RPMI7951 (cell line): Measurements from ENCODE around the gene QSOX1. TPM values are rescaled to one million over a fixed set of nuclear protein-coding genes. Genes with fewer than 3 reads are reported as not detected.
A peak's percentile ranks its signal among the peaks of the same experiment; 100 is the strongest.

ENCODE experiments used
- DNase-seq: peaks from one replicate; pipeline ENCODE4 v3.0.0-alpha.2; 2012; ENCODE audit warnings: low read depth
- total RNA-seq: library from RNA; depleted of rRNA; stranded (reverse); fragments of >200 nt; shearing (Covaris generic); gene quantifications from 2 replicates; pipeline ENCODE4 v1.2.3, GENCODE V29; 2014

The QSOX1 gene
- total RNA-seq, 1 experiment from 2014 or later = 53.3 TPM

DNA sequence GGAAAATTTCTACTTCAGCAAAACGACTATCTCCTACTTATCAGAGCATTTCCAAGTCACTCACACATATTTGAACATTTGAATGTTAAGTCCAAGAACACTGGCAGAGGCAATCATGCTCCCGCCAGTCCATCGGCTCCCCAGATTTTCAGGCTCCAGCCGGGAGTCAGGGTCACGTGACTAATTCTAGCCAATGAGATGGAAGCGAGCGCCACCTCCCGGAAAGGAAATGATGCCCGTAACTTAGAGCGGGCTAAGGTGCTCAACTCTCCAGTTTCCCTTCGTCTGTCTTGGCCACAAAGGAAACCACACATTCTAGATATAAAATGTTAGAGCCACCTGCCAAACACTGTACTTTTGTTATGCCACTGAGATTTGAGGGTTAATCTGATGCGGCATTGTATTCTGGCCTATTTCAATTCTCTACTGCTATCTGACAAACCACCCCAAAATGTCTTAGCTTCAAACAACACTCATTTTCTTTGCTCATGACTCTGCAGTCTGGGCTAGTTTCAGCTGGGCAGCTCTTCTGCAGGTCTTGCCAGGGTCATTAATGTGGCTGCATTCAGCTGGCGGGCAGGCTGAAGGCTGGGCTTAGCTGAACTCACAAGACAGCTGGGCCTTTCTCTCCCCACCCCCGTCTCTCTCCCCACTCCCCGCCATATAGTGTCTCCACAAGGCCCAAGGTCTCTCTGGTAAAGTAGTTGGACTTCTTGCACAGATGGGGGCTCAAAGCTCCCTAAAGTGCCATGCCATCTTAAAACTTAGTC is 58.9 kb downstream of the QSOX1 start:
- no peak for DNase-seq

DNA sequence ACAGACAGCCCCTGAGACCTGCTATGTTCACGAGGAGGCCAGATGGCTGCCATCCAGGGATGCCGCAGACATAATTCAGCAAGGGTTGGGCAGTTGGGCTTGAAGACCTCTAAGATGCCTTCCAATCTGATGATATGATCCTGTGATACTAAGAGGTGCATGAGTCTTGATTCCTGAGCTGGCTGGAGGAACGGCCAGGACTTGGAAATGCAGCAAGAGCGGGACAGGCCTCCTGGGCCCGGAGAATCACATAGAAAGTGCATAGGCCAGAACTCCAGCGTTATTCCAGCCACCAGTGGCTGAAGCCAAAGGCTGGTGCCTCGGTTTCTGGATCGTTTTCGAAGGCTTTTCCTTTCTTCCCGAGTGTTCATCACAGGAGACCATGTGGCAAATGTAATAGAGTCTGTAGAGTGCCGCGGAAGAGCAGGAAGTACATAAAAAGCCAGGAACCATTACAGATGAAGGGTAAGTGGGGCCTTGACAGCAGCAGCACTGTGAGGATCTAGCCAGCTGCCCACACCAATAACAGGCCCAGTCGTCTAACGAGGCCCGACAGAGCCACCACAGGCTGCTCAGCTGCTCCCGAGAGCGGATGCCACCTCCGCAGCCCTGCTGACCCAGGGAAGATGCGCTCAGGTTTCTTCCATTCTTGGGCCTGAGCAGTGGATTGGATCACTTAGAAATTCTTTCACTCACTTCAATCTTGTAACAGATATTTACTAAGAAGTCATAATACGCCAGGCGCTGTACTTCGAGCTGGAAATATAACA is 61.4 kb downstream of the QSOX1 start:
- no peak for DNase-seq

DNA sequence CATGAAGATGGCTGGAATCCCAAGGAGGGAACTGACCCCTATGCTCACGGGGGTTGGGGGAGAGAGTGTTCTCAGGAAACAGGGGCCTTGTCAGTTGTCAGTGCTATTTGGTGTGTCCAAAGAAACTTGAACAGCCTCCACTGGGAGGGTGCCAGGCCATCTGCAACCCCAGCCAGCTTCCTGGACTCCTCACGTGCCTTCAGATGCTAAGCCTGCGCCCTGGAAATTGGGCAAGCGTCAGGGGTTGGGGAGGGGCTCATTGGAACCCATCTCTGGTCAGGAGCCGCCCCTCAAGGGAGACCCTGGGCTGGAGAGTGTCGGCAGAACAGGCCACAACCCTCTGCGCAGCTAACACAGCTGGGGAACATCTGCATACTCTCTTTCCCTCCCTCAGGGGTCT is 62.3 kb downstream of the QSOX1 start:
- DNase-seq = no peak

DNA sequence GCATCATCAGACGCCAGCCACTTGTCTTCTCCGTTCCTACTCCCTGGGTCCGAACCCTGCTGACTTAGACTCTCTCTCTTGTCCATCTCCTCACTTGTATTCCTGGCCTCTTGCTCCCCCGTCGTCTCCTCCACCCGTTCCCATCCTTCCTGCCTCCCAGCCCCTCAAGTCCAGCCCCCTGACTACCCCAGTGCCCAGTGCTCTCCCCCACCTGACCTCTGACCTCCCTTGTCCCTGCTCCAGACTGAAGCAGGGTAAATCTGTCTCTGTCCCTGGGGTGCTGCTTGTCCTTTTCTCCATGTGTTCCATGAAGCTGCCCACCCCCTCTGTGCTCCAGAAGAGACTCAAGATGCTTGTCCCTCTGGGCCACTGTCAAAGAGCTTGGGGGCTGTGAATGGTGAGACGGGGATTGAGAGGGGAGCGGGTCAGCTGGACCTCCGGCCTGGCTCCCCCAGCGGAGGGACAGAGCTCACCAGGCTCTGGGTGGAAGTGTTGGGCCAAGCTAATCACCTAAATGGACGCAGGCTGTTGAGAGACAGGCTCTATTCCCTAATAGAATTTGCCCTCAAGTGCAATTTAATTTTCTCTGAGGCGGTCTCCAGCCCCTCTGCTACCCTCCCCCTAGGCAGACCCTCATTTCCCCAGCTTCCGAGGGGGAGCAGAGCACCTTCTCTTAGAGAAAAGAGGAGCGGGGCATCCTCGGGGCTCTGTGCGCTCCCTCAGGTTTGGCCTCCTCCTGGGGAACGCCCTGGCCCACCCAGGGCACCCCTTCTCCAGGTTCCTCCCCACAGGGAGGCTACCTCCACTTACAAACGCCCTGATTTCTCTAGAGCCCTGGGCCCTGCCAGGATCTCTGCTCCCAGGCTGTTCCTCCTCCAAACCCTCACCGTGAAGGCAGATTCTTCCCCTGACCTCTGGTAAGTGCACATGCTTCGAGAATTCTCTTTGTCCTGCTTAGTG is 64.4 kb downstream of the QSOX1 start:
- no peak for DNase-seq

DNA sequence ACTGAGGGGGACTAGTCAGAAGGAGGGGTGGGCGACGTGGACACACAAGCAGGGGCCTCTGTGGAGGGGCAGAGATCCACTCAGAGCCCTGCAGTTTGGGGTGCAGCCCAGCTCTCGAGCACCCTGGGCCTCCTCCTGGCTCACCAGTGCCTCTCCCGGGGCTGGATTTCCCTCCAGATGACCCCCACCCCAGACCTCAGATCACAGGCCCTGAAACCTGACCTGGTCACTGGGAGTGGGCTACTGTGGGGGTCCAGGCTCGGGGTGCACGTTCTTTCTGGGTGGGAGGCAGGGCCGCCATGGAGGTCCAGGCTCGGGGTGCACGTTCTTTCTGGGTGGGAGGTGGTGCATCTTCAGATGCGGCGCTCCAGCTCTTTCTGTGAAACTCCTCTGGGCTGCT is 65.1 kb downstream of the QSOX1 start:
- no peak for DNase-seq

DNA sequence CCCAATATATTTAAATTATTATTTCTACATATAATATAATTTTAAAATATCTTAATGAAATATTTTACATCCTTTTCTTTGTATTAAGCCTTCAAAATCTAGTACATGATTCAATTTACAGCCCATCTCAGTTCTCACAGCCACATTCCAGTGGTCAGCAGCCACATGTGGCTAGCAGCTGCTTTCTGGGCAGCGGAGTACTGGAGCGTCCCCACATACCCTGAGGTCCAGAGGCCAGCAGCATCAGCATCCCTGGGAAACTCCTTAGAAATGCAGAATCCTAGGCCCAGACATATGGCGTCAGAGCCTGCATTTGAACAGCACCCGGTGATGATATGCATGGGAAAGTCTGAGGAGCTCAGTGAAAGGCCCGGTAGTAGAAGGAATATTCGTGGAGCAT is 66.8 kb downstream of the QSOX1 start:
- DNase-seq = peak; percentile 59

DNA sequence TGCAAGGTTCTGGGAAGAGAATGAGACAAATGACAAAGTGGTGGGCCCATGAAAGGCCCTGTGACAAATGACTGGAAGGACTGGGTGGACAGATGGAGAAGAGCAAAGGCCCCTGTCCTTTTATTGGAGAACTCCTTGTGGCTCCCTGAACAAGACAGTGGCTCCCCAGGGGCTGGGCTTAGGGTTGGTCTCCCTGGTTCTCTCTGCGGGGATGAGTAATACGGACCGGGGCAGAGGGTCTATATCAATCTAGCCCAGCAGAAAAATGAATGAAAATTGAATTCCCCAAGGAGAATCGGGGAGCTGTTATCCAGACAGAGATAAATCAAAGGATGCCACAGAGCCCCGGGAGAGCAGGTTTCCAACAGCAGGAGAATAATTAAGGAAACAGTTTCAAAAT is 70.2 kb downstream of the QSOX1 start:
- no peak for DNase-seq

DNA sequence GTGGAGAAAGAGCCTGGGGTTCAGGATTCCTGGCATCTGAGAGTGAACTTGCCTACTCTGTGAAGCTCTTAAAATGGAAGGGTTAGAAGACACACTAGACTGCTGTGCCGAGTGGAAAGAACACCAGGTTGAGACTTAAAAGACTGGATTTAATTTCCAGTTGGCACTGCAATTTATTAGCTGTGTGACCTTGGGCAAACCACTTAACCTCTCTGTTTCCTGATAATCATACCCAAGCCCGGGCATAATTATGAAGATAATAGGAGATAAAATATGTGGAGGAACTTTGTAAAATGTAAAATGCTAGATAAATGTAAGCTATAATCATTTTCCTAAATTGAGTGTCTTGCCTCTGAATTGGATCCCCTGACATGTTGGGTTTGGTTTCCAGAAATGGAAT is 70.7 kb downstream of the QSOX1 start:
- no peak for DNase-seq

DNA sequence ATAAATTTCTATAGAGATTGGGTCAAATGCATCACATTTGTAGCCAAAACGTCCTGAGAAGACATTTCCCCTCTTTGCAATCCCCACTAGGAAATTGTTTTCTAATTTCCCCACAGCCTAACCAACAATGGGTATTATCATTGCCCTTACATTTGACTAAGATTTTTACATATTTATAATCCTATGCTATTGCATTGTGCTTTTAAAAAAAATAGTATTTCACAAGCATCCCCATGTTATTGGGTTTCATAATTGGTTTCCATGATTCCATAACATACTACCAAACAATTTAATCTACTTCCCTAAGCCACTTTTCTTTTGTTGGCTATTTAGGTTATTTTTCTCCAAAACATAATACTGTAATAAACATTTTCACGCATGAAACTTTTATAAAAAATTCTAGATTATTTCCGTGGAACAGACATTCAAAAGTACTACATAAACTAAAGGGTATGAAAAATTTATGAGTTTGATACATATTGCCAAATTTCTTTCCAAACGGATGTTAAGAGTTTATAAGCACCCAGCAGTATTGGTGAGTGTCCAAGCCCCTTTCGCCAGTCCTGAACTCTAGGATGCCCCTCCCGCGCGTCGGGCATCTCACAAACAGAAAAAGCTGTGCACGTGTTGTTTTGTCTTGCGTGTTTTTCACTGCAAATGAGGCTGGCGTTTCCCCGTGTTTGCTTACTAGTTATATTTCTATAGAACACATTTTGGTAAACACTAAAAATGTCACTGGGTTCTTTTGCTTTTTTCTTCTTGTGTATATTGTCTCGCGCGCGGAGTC is 73.4 kb downstream of the QSOX1 start:
- no peak for DNase-seq

DNA sequence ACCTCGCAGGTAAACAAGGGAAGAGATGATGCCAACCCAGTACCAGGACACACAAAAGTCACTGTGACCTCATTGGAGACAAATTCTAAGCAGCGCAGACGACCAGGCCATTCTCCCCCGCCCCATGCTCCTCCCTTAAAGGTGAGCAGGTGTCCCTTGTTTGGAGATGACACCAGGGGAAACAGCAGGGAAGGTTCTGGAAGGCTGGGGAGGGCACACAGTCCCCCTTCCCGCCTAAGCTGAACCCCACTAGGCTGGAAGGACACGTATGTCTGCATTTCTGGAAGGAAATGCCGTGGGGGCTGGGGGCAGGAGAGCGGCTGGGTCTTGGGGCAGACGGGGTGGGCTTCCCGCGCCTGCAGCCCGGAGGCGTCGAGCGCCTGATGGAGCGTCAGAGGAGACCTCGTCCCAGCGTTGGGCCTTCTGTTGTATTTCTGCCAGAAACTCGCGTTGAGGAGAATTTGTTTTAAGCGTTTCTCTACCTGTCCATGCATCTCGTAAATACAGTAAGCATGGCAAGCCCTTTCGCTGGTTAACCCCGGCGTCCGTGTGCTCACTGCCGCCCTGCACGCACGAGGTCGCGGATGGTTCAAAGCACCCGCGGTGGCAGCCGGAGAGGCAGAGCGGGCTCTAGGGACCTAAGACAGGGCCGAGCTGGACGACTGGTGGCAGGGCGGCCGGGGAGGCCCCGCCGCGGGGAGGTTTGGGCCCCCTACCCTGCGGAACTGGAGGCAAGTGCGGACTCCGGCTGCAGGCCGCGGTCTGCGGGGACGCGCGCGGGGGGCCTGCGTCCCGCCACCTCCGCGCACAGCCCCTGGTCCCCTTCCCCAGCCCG is 74.2 kb downstream of the QSOX1 start:
- no peak for DNase-seq

DNA sequence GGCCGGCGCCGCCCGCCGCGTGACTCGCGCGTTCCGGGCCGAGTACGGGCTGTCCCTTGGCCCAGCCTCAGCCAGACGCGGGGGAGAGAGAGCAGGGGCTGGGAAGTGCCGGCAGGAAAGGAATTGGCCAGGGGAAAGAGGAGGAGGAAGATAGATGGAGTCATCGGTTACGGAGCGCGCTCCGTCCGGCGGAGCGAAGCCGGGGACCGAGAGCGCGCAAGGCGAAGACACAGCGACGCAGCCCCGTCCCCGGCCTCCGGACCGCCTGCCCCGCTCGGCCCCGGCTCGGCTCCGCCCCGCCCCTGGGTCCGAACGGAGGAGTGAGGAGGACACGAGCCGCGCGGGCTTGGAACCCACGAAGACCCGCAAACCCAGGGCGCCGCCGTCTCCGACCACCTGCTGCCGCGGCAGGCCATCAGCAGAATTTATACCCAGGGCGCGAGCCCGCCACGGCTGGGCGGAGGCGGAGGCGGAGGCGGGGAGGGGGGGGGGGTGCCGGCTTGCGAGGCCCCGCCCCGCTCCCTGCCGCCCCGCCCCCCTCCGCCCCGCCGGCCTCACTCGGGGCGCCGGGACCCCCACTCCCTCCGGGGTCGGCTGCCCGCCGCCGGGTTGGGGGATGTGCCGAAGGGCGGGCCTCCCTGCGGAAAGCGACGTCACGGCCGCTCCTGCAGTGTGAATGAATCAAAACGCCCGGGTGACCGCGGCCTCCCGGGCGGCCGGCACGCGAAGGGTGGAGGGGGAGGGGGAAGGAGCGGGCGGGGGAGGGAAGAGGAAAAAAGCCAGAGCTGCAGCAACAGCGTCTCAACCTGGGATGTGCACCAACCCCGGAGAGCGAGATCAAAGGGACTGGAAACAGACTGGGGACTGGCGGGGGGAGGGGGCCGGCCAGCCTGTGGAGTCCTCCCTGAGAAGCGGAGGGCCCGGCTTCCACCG is 75.1 kb downstream of the QSOX1 start, which contains the start of gene LHX4:
TSS of gene LHX4 (plus strand) at position 782 of the 933 bp plus-strand sequence. CDS start 266 bp downstream, outside the sequence.
- peak; percentile 33 for DNase-seq

DNA sequence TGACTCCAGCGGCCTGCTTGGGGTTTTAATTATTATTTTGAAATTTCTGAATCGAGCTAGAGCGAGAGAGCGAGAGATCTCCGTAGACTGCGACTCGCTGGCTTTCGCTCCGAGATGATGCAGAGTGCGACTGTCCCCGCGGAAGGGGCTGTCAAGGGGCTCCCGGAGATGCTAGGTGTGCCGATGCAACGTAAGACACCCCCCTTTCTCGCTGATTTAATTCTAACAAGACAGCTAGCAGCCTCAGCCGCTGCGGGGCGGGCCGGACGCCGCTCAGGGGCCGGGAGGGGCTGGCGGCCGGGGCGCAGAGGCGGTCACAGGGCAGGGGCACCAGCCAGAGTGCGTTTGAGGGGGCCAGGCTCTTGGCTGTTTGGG is 75.7 kb downstream of the QSOX1 start:
- no peak for DNase-seq

DNA sequence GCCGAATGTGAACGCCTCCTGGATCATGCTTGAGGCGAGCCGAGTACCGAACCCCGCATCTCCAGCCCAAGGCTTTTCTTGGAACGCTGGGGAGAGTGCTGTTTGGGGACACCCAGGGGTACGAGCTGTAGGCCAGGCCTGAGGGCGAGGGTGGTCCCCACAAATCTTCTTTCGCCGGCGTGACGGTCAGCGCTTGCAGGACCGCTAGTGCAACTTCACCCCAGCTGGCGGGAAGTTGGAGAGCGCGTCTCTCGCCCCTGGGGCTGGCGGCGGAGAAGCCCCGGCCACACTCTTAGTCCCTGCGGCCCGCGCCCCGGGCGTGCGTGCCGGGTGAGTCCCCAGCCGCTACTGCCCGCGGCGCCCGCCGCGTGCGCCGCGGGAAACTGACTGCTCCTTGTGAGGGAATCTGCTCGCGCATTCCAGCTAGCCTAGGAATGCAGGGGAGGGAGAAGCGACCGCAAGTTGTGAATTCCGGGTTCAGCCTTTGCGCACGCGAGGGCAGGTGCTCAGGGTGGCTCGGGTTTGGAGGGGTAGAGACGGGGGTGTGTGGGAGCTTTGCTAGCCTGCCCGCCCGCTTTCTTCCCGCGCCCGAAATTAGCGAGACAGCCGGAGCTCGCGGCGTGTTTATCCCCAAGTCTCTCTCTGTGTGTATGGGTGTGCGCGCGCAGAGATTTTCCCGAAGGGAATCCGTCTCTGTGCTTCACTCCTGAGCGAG is 76.3 kb downstream of the QSOX1 start:
- peak; percentile 53 for DNase-seq

DNA sequence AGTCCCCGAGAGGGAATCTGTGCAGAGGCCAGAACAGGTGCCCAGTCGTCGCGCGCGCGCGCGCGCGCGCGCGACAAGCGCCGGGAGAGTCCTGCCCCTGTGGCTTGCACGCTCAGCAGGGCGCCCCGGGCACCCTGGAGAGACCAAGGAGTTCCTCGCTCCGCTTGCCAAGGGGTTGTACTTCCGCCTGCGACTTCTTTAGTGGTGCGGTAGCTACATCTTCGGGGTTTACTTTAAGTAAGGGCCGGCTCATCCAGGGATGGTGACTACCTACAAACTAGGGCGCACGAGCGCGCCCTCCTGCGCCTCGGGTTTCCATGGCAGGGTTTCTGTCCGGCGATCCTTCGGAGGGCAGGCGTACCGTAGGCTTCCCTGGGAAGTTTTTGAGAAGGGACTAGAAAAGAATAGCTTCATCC is 76.8 kb downstream of the QSOX1 start:
- DNase-seq = peak; percentile 37

DNA sequence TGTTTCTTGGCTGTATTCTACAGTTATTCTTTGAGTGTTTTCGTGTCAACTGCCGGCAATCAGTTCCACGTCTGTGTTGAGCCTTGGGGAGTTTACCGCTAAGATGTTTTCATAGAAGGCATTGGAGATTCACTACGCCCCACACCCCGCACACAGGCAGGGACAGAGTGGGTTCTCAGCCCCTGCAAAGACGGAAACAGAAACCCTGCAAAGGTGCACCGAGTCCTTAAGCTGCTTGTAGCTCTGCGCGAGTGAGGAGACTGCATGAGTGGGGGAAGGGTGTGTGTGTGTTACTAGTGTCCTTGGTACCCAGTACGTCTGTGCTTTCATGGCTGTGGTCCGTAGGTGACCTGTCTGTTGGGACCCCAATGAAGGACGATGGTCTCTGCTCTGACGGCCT is 77.3 kb downstream of the QSOX1 start:
- DNase-seq = no peak

DNA sequence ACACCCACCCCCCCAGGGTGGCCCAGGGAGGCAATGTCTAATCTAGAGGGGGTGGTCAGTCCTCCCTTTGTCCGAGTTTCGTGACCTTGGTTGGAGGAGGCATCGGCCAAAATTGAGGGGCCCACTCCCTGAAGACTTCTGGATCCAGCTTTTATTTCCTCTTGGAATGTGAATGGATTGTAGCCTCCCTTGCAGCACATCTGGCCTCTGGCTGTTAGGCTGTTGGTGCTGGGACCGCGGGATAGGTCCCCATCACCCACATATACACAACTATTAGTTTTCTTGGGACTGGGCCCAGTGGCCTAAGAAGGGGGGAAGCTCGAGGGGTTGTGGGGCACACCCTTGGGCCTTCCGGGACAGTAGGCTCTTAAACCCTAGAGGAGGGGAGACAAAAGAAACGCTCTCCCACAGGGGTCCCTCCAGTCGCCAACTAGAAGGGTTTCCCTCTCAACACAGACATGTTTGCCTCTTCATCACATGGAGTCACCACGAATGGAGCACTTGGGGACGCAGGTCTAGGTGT is 77.9 kb downstream of the QSOX1 start:
- DNase-seq = no peak

DNA sequence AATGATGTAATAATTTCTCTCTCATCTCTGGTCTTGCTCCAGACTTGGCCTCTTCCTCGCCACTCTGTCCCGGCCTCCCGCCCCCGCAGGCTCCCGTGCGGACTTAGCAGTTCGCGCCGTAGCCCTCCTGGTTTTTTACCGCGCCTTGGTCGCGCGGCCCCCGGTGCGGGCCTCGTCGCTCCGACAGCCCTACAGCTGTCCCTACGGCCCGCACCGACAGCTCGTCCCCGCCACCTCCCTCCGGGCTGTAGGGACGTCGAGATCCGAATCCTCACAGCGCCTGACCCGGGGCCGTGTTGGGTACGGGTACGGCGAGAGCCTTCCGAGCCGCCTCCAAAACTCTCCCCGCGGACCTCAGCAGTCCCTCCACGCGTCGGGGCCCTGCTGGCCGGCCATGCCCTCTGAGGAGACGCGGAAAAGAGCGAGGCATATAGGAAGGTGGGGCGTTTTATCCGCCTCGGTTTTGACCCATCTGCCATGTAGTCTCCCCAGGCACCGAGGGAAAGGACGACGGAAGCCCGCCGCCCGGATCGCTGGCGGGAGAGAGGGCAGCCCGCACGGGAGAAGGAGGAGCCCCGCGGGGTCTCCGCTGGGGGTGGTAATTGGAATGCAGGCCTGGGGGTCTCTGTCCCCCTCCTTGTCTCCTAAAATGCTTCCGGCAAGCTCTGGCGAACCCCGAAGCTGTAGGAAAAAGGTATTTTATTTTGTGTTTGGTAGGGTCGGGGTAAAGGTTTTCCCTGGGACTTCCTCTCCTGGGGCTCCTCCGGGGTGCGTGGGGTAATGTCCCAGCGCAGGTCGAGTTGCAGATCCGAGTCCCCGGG is 78.7 kb downstream of the QSOX1 start:
- DNase-seq = no peak
